Uterus (tissue), 2 donors: ENCODE data around the gene NLGN1.

Experiments
- CTCF ChIP-seq, 4 experiments: fragments of 200-600 bp in 2 of 4; fragments of 450-650 bp in 2 of 4; sonication (generic) in 2 of 4; IDR thresholded peaks; one replicate each; pipeline ENCODE4 v1.5.1; 2016 to 2019; ENCODE audit warnings: antibody characterized with exemption in 4 of 4, mild to moderate bottlenecking in 2 of 4, moderate library complexity in 1 of 4
- POLR2A ChIP-seq, 2 donors: fragments of 450-650 bp; IDR thresholded peaks; one replicate each; pipeline ENCODE4 v1.6.1; 2016; ENCODE audit warnings: antibody characterized with exemption in 2 of 2, mild to moderate bottlenecking in 1 of 2, moderate library complexity in 1 of 2

- TF ChIP-seq CTCF (IDR thresholded peaks at IDR 0.05) (no peak), POLR2A (IDR thresholded peaks at IDR 0.05) (no peak)
These were observed 372.5 kb downstream of the NLGN1 start for GRCh38 chr3:173770011-173770410.
